BJ (cell line): ENCODE measurements around the gene CA10. TPM values are rescaled to one million over a fixed set of nuclear protein-coding genes. Genes with fewer than 3 reads are reported as not detected.

Experiments
- CTCF ChIA-PET: fragments of 350-600 bp; formaldehyde crosslinking; extraction: SDS; loops from one replicate; lab custom pipeline; 2021; ENCODE audit warnings: antibody characterized with exemption, inconsistent platforms; lab: Yijun Ruan, JAX
- POLR2A ChIA-PET: fragments of 300-600 bp; sonication (Branson Sonifier 250); formaldehyde crosslinking; extraction: SDS; loops from one replicate; lab custom pipeline; 2021; ENCODE audit warnings: antibody characterized with exemption; lab: Charles Lee
- DNase-seq: peaks from one replicate; pipeline ENCODE4 v3.0.0-alpha.2; 2011; ENCODE audit warnings: low read depth
- H3K27me3 ChIP-seq: 2 replicates; pipeline ENCODE4 v1.6.0; 2011; ENCODE audit warnings: low read length; ENCODE audit not compliant: control insufficient read depth, insufficient read depth
- H3K36me3 ChIP-seq: 2 replicates; pipeline ENCODE4 v1.5.1; 2011; ENCODE audit warnings: low read length; ENCODE audit not compliant: control insufficient read depth, insufficient read depth
- H3K4me3 ChIP-seq: 2 replicates; pipeline ENCODE4 v1.5.1; 2011; ENCODE audit warnings: low read depth, mild to moderate bottlenecking, control low read depth, low read length
- CTCF ChIP-seq: IDR thresholded peaks from 2 replicates; pipeline ENCODE4 v1.5.1; 2011; ENCODE audit warnings: low read depth, mild to moderate bottlenecking, control low read depth, inconsistent platforms, low read length, moderate library complexity; ENCODE audit not compliant: insufficient read depth
- polyA plus RNA-seq: library from polyadenylated mRNA; depleted of rRNA; stranded (reverse); fragments of >200 nt; gene quantifications from 2 replicates; pipeline ENCODE4 v1.2.3, GENCODE V29; 2011

Gene CA10
- polyA plus RNA-seq, 1 experiment, result not detected

GRCh38 chr17:51597345-51597744 is 561.2 kb downstream of the CA10 start:
- no peak for DNase-seq
- no peaks in the 10 kb centered on the region for H3K36me3 ChIP-seq
- POLR2A ChIA-PET, result no interaction called here
- CTCF ChIA-PET, result interaction anchor here (0.6 kb wide), 1 partner anchor 12 kb away, joined by 3 read pairs; no protein-coding TSS in a partner anchor
- H3K4me3 ChIP-seq, result no peak overlapping the region
- TF ChIP-seq CTCF, result no peak
- H3K27me3 ChIP-seq, result no peaks in the 10 kb centered on the region

- POLR2A ChIA-PET, result no interaction called here
- Histone ChIP-seq H3K27me3 (no peaks in the 10 kb centered on the region), H3K4me3 (no peak overlapping the region), H3K36me3 (no peaks in the 10 kb centered on the region)
- no peak for TF ChIP-seq CTCF
- CTCF ChIA-PET, result no interaction called here
- no peak for DNase-seq
Observed at GRCh38 chr17:51595826-51596398, 562.6 kb downstream of the CA10 start.

GRCh38 chr17:51590071-51590656 is 568.4 kb downstream of the CA10 start:
- ChIA-PET CTCF (no interaction called here), POLR2A (no interaction called here)
- no peak for TF ChIP-seq CTCF

GRCh38 chr17:51588063-51588462 is 570.5 kb downstream of the CA10 start:
- DNase-seq, result no peak
- ChIA-PET POLR2A (no interaction called here), CTCF (no interaction called here)
- H3K27me3 ChIP-seq, result no peaks in the 10 kb centered on the region
- no peak overlapping the region for H3K4me3 ChIP-seq
- no peak for TF ChIP-seq CTCF
- no peaks in the 10 kb centered on the region for H3K36me3 ChIP-seq

More at GRCh38 chr17:51590071-51590656, 568.4 kb downstream of the CA10 start:
- no peaks in the 10 kb centered on the region for H3K36me3 ChIP-seq
- H3K4me3 ChIP-seq, result no peak overlapping the region
- no peak for DNase-seq
- H3K27me3 ChIP-seq, result no peaks in the 10 kb centered on the region

- no peak overlapping the region for H3K4me3 ChIP-seq
- no peak for TF ChIP-seq CTCF
- H3K36me3 ChIP-seq, result no peaks in the 10 kb centered on the region
- CTCF ChIA-PET, result no interaction called here
- no peaks in the 10 kb centered on the region for H3K27me3 ChIP-seq
- POLR2A ChIA-PET, result no interaction called here
- no peak for DNase-seq
Observed at GRCh38 chr17:51587516-51587915, 571.0 kb downstream of the CA10 start.
